Spleen (tissue), 11 donors: ENCODE results near the gene PACRG. TPM values are rescaled to one million over a fixed set of nuclear protein-coding genes. Genes with fewer than 3 reads are reported as not detected.

ENCODE experiments used
- DNase-seq: peaks from one replicate; pipeline ENCODE4 v3.0.0-alpha.2; 2020
- H3K27ac ChIP-seq, 8 donors: fragments of 200-600 bp; sonication (generic) in 7 of 8; 1 replicate in 4 of 8; 2 replicates in 4 of 8; pipeline versions ENCODE4 v1.5.0 to v1.8.0; 2016 to 2021; ENCODE audit warnings: inconsistent platforms in 4 of 8, mild to moderate bottlenecking in 4 of 8, moderate library complexity in 1 of 8
- H3K27me3 ChIP-seq, 7 donors: fragments of 200-600 bp; sonication (generic) in 6 of 7; replicated peaks in 1 of 7; 1 replicate in 4 of 7; 2 replicates in 3 of 7; pipeline versions ENCODE4 v1.5.0 to v1.8.0; 2016 to 2021; ENCODE audit warnings: inconsistent platforms in 3 of 7, mild to moderate bottlenecking in 1 of 7
- H3K36me3 ChIP-seq, 6 donors: fragments of 200-600 bp; sonication (generic) in 5 of 6; 1 replicate in 4 of 6; 2 replicates in 2 of 6; pipeline versions ENCODE4 v1.5.0 to v1.8.0; 2016 to 2021; ENCODE audit warnings: inconsistent platforms in 2 of 6
- H3K4me1 ChIP-seq, 6 donors: fragments of 200-600 bp; sonication (generic) in 5 of 6; 1 replicate in 3 of 6; 2 replicates in 3 of 6; pipeline versions ENCODE4 v1.5.0 to v1.8.0; 2016 to 2021; ENCODE audit warnings: inconsistent platforms in 3 of 6
- H3K4me3 ChIP-seq, 8 donors: fragments of 200-600 bp; sonication (generic) in 7 of 8; 1 replicate in 4 of 8; 2 replicates in 4 of 8; pipeline versions ENCODE4 v1.5.0 to v1.8.0; 2016 to 2021; ENCODE audit warnings: inconsistent platforms in 4 of 8, mild to moderate bottlenecking in 4 of 8, moderate library complexity in 2 of 8
- H3K9me3 ChIP-seq, 8 donors: fragments of 200-600 bp; sonication (generic) in 7 of 8; 1 replicate in 4 of 8; 2 replicates in 4 of 8; pipeline versions ENCODE4 v1.5.0 to v1.8.0; 2016 to 2021; ENCODE audit warnings: inconsistent platforms in 4 of 8
- POLR2A ChIP-seq, 3 donors: fragments of 450-650 bp; IDR thresholded peaks; one replicate each; pipeline ENCODE4 v1.5.1; 2017; ENCODE audit warnings: antibody characterized with exemption in 3 of 3, mild to moderate bottlenecking in 1 of 3
- POLR2AphosphoS5 ChIP-seq, 3 donors: sonication (generic); formaldehyde crosslinking; IDR thresholded peaks; one replicate each; pipeline ENCODE4 v1.5.1; 2017; ENCODE audit warnings: antibody characterized with exemption in 3 of 3
- WGBS, 5 donors: extraction: QIAGEN DNeasy Blood & Tissue Kit in 3 of 5; methylation state at CpG; one replicate each; pipeline versions ENCODE4 v1.1.5 to v1.1.7; 2013 to 2018; 5-methylcytosine and 5-hydroxymethylcytosine counted together
- intact Hi-C: fragments of 100-400 bp; cut with DNase I; formaldehyde crosslinking; loops from one replicate; pipeline ENCODE4 v1.15.0; 2023; ENCODE audit warnings: low total_unique reads
- polyA plus RNA-seq, 3 donors: library from polyadenylated mRNA; stranded (reverse); fragments of 200-250 nt; gene quantifications; one replicate each; pipeline ENCODE4 v1.2.1, GENCODE V29; 2013
- total RNA-seq, 7 donors: library from RNA; depleted of rRNA in 3 of 7; stranded (reverse); fragments of >200 nt in 3 of 7; fragmentation: NEBNext Ultra II Directional in 4 of 7; extraction: Animal tissue kit (Norgen Biotek cat#: 25700) in 4 of 7; gene quantifications; one replicate each; pipeline versions ENCODE4 v1.1.0 to v1.2.1, GENCODE V29; 2016 to 2021
- TF ChIP-seq, protein P1 (sequence below), 11 experiments: fragments of 200-600 bp in 7 of 11; fragments of 450-650 bp in 4 of 11; sonication (generic) in 4 of 11; IDR thresholded peaks in 8 of 11; conservative IDR thresholded peaks in 3 of 11; 1 replicate in 7 of 11; 2 replicates in 4 of 11; pipeline versions ENCODE4 v1.4.0 to v1.8.0; 2016 to 2021; ENCODE audit warnings: antibody characterized with exemption in 11 of 11, inconsistent platforms in 4 of 11, mild to moderate bottlenecking in 1 of 11
- donor health status: healthy with polysubstance abuse.
- donor health status: DM: no; HTN: no; CAD: no; lungs with moderate emphysema.
- donor health status: DM: no; HTN: no; CAD: no.
- donor health status: Bipolar disorder and iron deficiency.
- donor health status: healthy.
- donor health status: DM: no; HTN: no; CAD: no.
- donor health status: DM: yes; HTN: yes; CAD: no.

Gene PACRG
- total and polyA plus RNA-seq, 10 donors: 0.32 to 2.0 (median 1.0) TPM; not detected in 5

DNA sequence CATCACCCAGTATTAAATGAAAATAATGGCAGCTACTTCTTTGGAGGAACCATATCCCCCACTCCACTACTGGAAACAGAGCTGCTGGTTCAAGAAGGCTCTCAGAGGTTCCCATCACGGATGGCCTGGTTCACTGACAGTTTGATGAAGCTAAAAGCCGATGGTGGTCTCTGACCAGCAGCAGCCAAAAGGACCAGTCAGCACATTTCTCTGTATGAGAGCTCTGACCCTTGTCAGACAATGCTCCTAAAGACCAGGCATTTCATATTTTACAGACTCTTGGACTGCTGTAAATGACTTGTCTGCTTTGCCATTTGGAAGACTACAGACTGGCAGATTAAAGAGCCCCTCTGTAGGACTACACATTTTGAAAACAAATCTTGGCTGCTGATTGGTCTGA is 16.8 kb upstream of the PACRG start:
- 76 to 93% (median 87%) methylated on average over 2 of the region's 2 CpGs for WGBS, 5 donors
- H3K9me3 ChIP-seq: no peaks in the 10 kb centered on the region
- intact Hi-C loops: no loop called here

DNA sequence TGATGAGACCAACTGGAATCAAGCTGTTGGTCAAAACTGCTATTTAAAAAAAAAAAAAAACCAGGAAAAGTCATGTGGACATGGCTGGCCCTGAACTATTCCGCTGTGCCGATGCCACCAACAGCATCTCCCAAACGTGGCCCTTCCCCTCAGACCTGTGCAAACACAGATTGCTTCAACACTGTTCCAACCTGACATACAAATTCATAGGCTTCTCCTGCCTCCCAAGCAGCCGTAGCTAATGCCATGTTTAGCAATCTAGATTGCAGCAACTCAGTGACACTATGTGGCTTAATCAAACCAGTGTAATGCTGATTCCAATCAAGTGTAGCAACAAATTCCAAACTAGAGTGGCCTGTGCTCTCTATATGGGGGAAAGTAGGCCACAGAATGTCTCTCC is 16.4 kb upstream of the PACRG start:
- no peak overlapping the region for H3K27ac ChIP-seq
- no peaks in the 10 kb centered on the region for H3K36me3 ChIP-seq
- H3K4me3 ChIP-seq: no peak overlapping the region
- intact Hi-C loops: no loop called here
- H3K4me1 ChIP-seq: peaks cover 0 to 6% (median 1%) of the 10 kb centered on the region in 6 donors
- no peaks in the 10 kb centered on the region for H3K27me3 ChIP-seq
- DNase-seq: no peak
- no peaks in the 10 kb centered on the region for H3K9me3 ChIP-seq
- TF ChIP-seq, protein P1, sequence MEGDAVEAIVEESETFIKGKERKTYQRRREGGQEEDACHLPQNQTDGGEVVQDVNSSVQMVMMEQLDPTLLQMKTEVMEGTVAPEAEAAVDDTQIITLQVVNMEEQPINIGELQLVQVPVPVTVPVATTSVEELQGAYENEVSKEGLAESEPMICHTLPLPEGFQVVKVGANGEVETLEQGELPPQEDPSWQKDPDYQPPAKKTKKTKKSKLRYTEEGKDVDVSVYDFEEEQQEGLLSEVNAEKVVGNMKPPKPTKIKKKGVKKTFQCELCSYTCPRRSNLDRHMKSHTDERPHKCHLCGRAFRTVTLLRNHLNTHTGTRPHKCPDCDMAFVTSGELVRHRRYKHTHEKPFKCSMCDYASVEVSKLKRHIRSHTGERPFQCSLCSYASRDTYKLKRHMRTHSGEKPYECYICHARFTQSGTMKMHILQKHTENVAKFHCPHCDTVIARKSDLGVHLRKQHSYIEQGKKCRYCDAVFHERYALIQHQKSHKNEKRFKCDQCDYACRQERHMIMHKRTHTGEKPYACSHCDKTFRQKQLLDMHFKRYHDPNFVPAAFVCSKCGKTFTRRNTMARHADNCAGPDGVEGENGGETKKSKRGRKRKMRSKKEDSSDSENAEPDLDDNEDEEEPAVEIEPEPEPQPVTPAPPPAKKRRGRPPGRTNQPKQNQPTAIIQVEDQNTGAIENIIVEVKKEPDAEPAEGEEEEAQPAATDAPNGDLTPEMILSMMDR (IDR thresholded peaks at IDR 0.05 in 8 of 11, conservative IDR thresholded peaks at IDR 0.05 in 3 of 11): no peak
- TF ChIP-seq POLR2AphosphoS5 (IDR thresholded peaks at IDR 0.05) (no peak), POLR2A (IDR thresholded peaks at IDR 0.05) (no peak)
- 76 to 91% (median 81%) methylated on average over 4 of the region's 4 CpGs for WGBS, 5 donors

More for the DNA sequence above, 16.8 kb upstream of the PACRG start:
- TF ChIP-seq, protein P1 (IDR thresholded peaks at IDR 0.05 in 8 of 11, conservative IDR thresholded peaks at IDR 0.05 in 3 of 11): no peak
- H3K4me1 ChIP-seq: peaks cover 0 to 11% (median 4%) of the 10 kb centered on the region in 6 donors
- DNase-seq: no peak
- H3K36me3 ChIP-seq: no peaks in the 10 kb centered on the region
- no peak overlapping the region for H3K27ac ChIP-seq
- H3K27me3 ChIP-seq: no peaks in the 10 kb centered on the region
- H3K4me3 ChIP-seq: no peak overlapping the region

DNA sequence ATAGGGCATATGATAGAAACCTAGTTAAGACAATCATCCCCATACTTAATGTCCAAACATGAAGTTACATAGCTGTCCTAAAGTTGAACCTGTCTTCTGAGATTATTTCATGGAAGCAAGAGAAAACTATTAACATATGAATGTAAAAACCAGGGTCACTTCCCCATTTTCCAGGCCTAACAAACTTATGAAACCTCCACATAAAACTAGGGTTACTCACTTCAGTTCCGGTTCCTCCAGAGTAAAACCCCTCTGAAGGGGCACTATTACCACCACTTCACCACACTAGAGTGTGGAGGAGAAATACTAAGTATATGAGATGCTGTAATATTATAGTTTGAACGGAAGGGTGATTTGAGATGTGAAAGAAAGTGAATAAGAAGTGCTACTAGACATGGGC is 15.1 kb upstream of the PACRG start:
- H3K36me3 ChIP-seq: no peaks in the 10 kb centered on the region
- no peak overlapping the region for H3K4me3 ChIP-seq
- no peak overlapping the region for H3K27ac ChIP-seq
- intact Hi-C loops: no loop called here
- no peaks in the 10 kb centered on the region for H3K27me3 ChIP-seq
- no peaks in the 10 kb centered on the region for H3K4me1 ChIP-seq
- TF ChIP-seq, protein P1 (IDR thresholded peaks at IDR 0.05 in 8 of 11, conservative IDR thresholded peaks at IDR 0.05 in 3 of 11): no peak
- TF ChIP-seq POLR2AphosphoS5 (IDR thresholded peaks at IDR 0.05) (no peak), POLR2A (IDR thresholded peaks at IDR 0.05) (no peak)
- H3K9me3 ChIP-seq: peaks cover 0 to 8% (median 2%) of the 10 kb centered on the region in 8 donors
- no peak for DNase-seq
- 73 to 90% (median 83%) methylated on average over 2 of the region's 2 CpGs for WGBS, 5 donors

DNA sequence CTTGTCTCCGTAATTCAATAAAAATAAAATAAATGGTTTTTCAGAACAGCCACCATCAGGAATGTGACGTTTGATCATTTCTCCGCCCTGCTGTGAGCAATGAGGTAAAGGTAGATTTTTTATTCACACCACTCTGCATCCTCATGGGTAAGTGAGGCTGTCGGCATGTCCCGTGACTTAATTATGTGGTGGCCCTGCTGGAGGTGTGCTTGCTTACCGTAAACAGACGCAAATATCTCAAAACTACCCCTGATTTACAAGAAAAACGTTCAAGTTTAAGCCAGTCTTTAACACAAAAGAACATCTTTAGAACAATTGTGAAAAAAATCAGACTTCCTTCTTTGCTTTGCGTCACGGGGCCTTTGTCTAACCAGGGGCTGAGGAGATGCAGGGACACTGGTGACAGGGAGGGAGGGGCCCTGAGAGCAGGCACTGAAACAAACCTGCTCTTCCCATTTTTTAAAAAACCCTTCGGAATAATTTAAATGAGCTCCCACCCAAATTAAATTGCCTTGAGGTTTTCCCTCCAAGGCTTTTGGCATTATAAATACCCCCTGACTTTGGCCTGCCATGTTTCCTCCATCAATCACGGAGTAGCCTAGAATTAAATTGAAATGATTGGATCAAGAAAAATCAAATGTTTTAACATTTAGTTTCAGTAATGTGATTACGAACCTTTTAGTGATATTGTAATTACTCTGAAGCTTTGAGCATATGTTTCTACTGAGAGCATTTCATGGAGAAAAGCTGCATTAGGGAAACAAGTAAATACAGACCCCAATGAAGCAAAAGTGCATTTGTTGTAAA is 13.6 kb upstream of the PACRG start:
- Histone ChIP-seq H3K27ac (no peak overlapping the region), H3K4me3 (no peak overlapping the region), H3K27me3 (no peaks in the 10 kb centered on the region), H3K4me1 (no peaks in the 10 kb centered on the region), H3K9me3 (peaks cover 0 to 12% (median 2%) of the 10 kb centered on the region in 8 donors), H3K36me3 (no peaks in the 10 kb centered on the region)
- intact Hi-C loops: no loop called here
- TF ChIP-seq, protein P1 (IDR thresholded peaks at IDR 0.05 in 8 of 11, conservative IDR thresholded peaks at IDR 0.05 in 3 of 11): no peak
- TF ChIP-seq POLR2A (IDR thresholded peaks at IDR 0.05) (no peak), POLR2AphosphoS5 (IDR thresholded peaks at IDR 0.05) (no peak)
- 81 to 86% (median 82%) methylated on average over 13 of the region's 13 CpGs for WGBS, 5 donors
- DNase-seq: no peak
